Occipital lobe (tissue), 2 donors: ENCODE data around the gene GARIN5A. TPM values are rescaled to one million over a fixed set of nuclear protein-coding genes. Genes with fewer than 3 reads are reported as not detected.

ENCODE experiments used
- DNase-seq: peaks from one replicate; lab custom pipeline; 2025; lab: John Stamatoyannopoulos, UW
- total RNA-seq: library from RNA; depleted of rRNA; stranded (reverse); fragments of >200 nt; gene quantifications from one replicate; pipeline ENCODE4 v1.2.3, GENCODE V29; 2014

Gene GARIN5A
- total RNA-seq, 1 donor from 2014 or later = 0.62 TPM

DNA sequence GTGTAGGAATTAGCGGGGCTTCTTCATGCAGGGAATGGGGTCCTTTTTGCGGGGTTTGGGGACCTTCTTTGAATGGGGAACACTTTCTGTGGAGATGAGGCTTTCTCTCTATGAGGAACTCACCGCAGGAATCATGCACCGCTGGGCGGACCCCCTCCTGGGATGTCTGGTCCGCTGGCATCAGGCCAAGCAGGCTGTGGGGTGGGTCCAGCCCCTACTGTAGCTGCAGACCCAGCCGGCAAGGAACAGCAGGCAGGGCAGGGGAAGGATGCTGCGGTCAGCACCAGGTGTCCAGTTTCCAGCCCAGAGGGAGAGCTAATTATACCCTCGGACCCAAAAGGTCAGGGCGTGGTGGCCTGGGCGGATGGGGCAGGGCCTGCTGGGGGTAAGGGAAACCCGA lies 42.1 kb downstream of the GARIN5A start:
- DNase-seq = no peak

DNA sequence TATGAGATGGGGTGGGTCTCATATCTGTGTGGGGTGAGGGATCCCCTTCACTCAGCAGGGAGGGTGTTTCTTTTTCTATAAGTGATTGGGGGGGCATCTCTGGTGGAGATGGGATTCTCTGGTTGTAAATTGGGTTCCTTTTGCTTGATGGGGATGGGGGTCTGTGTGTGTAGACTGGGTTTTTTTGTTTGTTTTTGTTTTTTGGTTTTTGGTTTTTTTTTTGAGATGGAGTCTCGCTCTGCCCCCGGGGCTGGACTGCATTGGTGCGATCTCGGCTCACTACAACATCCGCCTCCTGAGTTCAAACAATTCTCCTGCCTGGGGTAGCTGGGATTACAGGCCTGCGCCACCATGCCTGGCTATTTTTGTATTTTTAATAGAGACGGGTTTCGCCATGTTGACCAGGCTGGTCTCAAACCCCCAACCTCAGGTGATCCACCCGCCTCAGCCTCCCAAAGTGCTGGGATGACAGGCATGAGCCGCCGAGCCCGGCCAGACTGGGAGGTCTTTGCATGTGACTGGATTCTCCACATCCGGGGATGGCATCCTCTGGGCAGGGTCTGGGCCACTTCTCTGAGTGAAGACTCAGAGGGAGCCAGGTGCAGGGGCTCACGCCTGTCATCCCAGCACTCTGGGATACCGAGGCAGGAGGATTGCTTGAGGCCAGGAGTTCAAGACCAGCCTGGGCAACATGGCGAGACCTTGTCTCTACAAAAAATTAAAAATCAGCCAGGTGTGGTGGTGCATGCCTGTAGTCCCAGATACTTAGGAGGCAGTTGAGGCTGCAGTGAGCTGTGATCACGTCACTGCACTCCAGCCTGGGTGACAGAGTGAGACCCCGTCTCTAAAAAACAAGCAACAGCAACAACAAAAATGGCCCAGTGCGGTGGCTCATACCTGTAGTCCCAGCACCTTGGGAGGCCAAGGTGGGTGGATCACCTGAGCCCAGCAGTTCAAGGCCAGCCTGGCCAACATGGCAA lies 43.2 kb downstream of the GARIN5A start:
- no peak for DNase-seq

DNA sequence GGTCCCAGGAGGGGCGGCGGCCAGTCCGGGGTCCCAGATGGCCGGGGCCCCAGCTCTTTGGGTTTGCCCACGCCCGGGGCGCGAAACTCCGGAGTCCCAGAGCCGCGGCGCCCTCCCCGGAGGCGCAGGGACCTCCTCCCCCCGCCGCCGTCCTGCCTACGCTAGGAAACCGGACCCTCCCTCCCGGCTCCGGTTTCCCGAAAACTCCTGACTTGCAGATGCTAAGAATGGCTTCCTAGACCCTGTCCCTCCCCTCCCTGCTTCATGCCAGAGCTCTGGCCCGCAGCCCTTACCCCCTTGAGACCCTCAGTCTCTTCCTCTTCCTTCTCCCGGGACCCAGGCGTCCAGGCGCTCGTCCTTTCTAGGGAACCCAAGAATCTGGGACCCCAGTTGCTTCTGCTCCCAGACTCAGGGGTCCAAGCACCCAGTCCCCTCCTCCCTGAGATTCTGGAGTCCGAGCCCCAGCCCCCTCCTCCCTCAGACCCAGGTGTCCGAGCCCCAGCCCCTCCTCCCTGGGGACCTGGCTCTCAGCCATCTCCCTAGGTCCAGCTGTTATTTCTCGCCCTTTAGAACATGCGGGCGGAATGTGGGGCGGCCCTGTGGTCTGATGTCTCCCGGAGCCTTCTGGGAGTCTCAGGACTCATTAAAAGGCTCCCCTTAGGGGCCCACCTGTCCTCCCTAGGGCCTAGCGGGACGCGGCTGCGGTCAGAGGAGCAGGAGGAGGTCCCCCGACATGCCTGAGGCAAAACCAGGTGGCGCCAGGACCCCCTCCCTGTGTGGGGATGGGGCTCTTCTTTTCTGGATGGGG lies 44.2 kb downstream of the GARIN5A start, which contains the start of gene MYBPC2:
Gene MYBPC2 (plus strand): TSS at position 672 of the 808 bp plus-strand sequence. CDS start 62 bp downstream, at position 734.
- no peak for DNase-seq

DNA sequence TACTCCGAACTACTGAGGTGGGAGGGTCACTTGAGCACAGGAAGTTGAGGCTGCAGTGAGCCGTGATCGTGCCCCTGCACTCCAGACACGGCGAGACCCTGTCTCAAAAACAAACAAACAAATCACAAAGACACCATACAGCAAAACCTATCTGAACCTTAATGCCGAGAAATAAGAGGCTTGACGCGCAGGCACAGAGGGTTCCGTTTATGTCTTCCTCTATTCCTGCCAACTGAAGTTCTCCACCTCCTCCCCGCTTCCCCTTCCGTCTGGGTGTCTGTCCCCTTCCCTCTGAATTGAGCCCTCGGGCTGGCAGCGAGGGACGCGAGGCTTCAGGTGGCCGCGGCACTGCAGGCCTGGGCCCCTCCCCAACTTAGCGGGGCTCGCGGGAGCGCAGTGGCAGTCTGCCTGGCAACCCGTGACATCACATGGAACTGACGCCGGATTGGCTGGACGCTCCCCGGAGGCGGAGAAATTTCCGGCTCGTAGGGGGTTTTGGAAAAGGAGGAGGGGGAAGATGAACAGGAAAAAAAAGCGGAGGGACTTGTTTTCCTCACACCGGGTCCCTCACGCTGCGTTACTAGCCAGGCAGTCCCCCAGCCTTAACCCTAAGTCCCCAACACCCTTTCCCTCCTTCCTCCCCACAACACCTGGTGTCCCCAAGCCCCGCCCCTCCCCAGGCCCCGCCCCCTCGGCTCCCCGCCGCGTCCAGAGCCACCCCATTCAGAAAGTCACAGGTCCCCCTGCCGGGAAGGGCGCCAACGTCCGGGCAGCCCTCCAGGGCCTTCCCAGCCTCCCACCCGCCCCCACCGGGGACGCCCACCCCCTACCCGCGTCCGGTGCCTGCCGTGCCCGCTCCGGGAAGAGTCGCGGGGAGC lies 45.1 kb downstream of the GARIN5A start:
- DNase-seq = peak; percentile 69

DNA sequence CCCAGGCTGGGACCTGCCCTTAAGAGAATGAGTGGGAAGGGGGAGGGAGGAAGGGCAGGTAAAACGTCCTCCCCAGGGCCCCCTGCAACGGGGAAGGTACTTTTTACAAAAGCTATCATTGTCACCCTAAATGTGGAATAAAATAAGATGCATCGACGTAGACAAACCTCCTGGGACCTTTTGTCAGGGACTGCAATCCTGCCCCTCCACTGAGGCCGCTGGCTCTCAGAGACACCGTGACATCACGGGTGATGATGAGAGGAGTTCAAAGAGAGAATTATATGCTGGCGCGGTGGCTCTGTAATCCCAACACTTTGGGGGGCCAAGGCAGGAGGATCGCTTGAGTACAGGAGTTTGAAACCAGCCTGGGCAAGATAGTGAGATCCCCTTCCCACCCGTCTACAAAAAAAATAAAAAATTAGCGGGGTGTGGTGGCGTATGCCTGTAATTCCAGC lies 45.7 kb downstream of the GARIN5A start:
- DNase-seq = no peak

DNA sequence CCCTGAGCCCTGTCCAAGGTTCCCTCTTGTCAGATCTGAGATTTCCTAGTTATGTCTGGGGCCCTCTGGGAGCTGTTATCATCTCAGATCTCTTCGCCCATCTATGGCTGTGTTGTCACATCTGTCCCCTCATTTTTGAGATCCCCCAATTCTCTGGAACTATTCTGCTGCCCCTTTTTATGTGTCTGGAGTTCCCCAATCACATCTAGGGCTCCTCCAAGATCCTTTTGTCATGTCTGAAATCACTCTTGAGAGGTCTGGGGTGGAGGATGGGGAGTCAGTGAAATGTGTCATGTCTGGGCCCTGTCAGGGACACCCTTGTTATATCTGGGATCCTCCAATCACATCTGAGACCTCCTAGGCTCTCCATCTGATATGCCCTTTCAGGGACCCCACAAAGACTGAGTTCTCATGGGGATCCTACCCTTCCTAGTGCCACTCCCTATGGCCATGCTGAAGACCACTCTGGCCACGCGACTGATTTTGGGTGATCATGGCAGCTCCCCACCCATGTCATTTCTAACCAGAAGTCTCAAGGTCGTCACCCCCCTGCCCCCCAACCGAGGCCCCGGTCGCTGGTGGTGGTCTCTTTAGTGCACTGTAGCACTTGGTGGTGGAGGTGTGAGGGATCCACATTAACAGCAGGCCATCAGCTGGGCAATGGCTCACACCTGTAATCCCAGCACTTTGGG lies 47.7 kb downstream of the GARIN5A start:
- DNase-seq = no peak

DNA sequence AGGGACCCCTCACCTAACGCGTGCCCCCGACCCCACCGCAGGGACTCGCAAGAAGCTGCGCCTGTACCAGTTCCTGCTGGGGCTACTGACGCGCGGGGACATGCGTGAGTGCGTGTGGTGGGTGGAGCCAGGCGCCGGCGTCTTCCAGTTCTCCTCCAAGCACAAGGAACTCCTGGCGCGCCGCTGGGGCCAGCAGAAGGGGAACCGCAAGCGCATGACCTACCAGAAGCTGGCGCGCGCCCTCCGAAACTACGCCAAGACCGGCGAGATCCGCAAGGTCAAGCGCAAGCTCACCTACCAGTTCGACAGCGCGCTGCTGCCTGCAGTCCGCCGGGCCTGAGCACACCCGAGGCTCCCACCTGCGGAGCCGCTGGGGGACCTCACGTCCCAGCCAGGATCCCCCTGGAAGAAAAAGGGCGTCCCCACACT lies 48.6 kb downstream of the GARIN5A start:
- DNase-seq = peak; percentile 47

DNA sequence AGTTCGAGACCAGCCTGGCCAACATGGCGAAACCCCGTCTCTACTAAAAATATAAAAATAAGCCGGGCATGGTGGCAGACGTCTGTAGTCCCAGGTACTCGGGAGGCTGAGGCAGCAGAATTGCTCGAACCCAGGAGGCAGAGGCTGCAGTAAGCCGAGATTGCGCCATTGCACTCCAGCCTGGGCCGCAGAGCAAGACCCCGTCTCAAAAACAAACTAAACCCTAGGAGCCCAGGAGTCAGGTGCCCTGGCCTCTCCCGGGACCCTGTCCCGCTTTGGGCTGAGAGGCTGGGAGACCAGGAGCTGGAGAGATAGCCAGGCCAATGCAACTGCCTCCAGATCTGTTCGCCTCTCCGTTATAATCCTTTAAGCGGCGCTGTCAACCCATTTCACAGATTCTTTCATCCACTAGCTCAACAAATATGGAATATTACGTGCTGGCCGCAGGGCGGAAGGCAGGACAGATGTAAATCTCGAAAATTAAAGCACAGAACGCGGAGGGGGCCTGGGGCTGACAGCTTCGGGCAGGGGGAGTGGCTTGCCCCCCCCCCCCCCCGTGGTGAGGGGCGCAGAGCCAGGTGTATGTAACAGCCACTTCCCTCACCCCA lies 49.2 kb downstream of the GARIN5A start:
- no peak for DNase-seq

DNA sequence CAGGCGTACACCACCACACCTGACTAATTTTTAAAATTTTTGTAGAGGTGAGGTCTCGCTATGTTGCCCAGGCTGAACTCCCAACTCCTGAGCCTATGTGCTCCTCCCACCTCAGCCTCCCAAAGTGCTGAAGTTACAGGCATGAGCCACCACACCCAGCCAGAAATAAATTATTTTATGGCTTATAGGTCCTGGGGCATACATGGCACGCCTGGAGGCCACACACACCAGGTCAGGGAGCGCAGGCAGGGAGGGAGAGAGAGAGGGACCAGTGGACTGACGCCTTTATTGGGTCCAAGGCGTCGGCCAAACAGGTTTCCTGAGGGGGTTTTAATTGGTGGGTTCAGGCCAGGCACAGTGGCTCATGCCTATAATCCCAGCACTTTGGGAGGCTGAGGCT lies 51.1 kb downstream of the GARIN5A start:
- DNase-seq = no peak

DNA sequence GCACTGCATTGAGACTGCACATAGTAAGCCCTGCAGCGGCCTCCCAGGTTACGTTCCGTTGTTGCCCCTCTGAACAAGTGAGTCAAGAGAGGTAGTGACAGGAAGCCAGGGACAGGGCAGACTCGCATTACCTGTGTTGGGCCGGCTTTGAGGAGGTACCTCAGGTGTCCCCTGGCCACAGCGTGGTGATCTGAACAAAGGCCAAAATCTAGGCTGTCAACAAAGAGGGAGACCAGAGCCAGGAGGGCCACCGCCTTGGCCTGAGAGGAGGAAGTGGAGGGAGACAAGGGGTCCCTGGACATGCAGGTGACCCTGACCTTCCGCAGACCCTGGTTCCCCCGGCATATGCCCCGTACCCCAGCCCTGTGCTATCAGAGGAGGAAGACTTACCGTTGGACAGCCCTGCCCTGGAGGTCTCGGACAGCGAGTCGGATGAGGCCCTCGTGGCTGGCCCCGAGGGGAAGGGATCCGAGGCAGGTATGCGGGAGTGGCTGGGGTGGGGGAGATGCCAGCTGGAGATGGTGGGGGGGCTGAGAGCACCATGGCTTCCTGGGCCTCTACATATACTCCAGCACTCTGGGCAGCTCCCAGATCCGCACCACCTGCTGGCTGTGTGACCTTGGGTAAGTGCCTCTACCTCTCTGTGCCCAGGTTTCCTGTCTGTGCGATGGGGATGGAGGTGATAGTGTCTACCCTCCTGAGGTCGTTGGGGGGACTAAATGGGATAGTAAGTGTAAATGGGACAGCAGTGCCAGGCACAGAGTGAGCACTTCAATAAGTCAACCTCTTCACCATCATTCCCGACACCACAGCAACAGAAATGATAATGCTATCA lies 53.2 kb downstream of the GARIN5A start:
- DNase-seq = no peak

DNA sequence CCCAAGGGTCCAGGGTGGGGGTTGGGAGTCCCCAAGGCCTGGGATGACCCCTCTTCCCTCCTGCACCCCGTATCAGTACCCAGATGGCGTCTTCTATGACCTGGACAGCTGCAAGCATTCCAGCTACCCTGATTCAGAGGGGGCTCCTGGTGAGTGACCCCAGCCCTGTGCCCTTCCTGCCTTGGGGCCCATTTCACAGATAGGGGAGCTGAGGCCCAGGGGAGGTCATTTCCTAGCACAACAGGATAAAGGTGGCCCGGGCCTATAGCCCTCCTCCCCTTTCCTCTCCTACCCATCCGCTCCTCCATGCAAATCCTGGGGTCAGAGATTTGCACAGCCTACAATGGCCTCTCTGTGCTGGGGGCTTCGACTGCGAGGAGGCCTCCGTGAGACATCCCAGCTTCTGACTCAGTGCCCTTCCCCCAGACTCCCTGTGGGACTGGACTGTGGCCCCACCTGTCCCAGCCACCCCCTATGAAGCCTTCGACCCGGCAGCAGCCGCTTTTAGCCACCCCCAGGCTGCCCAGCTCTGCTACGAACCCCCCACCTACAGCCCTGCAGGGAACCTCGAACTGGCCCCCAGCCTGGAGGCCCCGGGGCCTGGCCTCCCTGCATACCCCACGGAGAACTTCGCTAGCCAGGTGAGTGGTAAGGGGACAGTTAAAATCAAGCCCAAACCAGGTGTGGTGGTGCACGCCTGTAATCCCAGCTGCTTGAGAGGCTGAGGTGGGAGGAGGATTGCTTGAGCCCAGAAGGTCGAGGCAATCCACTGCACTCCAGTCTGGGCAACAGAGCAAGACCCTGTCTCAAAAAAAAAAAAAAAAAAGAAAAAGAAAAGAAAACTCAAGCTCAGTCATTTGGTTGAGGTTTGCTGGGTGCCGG lies 54.0 kb downstream of the GARIN5A start:
- no peak for DNase-seq

DNA sequence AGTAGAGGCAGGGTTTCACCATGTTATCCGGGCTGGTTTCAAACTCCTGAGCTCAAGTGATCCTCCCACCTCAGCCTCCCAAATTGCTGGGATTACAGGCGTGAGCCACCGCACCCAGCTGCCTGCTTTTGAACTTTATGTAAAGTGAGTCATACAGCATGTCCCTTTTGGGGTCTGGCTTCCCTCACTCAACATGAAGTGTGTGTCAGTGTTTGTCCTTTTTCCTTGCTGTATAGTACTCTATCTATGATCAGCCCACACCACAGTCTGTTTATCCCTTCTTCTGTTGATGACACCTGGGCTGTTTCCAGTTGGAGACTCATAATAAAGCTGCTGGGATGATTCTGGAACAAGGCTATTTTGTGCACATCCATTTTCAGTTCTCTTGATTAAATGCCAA lies 55.8 kb downstream of the GARIN5A start:
- DNase-seq = no peak

DNA sequence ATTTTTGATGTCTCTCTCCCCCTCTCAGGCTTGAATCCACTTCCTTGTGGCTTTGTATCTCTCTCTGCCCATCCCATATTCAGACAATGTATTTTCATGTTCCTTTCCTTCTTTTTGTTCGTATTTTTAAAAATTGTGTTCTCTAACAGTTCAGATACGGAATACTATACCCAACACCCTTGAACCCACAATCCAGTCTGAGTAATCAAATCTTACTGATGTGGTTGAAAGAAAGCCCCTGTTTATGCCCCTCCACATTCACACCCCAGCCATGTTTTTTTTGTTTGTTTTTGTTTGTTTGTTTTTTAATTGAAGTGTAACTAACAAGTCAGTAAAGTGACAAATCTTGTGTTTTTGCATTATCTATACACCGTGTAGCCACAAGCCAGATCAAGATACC lies 56.5 kb downstream of the GARIN5A start:
- DNase-seq = no peak

DNA sequence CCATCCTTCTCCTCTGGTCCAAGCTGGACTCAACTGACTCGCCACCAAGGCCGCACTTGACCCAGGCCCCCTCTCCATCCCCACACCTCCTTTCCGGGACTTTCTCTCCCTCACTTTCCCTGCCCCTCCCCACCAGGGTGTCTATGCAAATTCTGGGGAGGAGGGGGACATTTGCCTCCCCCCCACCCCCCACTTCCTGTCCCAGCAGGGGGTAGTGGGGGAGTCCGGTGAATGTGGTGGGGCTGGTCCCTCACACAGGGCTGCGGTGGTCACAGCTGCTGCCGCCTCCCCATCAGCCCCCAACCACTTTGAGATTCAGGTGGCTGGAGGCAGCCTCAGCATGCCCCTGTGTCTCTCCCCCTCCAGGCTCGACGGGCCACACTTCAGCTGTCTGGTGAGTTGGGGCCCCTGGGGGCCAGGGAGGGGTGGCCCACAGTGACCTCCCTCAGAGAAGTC lies 57.0 kb downstream of the GARIN5A start:
- DNase-seq = no peak

DNA sequence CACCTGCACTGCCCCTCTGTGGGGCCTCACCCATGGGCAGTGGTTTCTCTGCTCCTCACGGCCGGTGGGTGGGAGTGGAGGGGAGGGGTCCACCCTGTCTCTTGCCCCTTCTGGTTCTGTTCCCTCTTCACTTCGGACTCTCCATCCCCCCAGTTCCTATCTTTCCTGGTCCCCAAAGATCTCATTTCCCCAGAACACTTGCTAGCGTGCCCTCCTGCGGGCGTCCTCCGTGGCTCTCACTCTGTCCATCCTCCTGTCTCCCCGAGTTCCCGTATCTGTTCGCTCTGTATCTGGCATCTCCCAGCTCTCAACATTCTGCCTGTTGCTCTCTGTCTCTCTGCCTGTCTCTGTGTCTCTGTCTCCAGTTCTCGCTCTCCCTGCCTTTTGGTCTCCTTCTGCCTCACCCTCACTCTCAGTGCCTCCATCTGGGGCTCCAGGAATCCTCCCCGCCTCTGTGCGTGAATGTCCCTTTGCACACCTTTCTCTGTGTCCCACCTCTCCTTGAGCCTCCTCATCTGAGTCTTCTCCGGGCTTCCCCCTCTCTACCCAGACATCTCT lies 57.5 kb downstream of the GARIN5A start:
- no peak for DNase-seq

DNA sequence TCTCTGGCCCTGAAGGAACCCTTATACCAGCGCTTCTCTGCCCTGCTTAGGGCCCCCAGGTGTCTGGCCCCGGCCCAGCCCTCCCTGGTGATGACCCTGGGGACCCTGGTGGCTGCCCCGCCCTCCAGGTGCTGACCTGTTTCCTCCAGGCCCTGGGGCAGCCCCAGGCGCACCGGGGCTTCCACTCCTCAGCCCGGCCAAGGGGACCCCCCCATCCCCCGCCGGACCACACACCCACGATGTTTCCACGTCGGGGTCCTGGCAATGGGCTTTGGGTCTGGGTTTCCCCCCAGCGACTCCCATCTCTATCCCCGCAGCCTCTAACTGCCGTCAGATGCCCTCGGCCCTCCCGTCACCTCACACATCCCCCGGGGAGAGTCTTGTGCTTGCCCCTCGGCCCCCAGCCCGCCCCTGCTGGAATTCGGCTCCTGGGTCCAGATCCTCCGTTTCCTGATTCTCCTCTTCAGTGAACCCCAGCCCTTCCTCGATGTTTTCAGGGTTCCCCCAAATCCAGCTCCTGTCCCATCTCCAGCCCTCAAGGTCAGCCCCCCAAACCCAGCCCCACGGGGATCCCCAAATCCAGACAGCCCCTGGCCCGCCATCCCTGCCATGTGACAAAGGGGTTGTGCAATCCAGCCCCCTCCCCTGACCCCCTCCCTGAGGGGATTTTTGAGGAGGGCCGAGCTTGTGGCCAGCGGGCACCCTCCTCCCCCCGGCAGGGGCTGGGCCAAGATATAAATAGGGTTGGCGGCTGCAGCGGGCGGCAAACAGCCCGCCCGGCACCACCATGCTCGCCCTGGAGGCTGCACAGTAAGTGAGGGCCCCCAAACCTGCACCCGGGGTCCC lies 58.2 kb downstream of the GARIN5A start, which contains the start of gene SPIB:
Gene SPIB (plus strand): TSS at position 763 of the 846 bp plus-strand sequence. CDS start 25 bp downstream, at position 788.
- no peak for DNase-seq
